H9 (cell line): ENCODE measurements around the gene CISD3. TPM values are rescaled to one million over a fixed set of nuclear protein-coding genes. Genes with fewer than 3 reads are reported as not detected.

Experiments
- DNase-seq: peaks from one replicate; pipeline ENCODE4 v3.0.0-alpha.2; 2017
- H2AFZ ChIP-seq: one replicate; pipeline ENCODE4 v1.6.1; 2013; ENCODE audit warnings: mild to moderate bottlenecking, low read length, control low read depth, moderate library complexity
- H2AK5ac ChIP-seq: 2 replicates; pipeline ENCODE4 v1.6.1; 2013; ENCODE audit warnings: low read length, control low read depth, mixed read lengths; ENCODE audit not compliant: insufficient read length
- H2BK120ac ChIP-seq: one replicate; pipeline ENCODE4 v1.6.1; 2013; ENCODE audit warnings: low read depth, mild to moderate bottlenecking, low read length, control low read depth, inconsistent platforms; ENCODE audit not compliant: poor library complexity, severe bottlenecking
- H2BK12ac ChIP-seq: 2 replicates; pipeline ENCODE4 v1.6.1; 2013; ENCODE audit warnings: low read length, control low read depth, mixed read lengths, low read depth; ENCODE audit not compliant: insufficient read length
- H2BK15ac ChIP-seq: 2 replicates; pipeline ENCODE4 v1.6.1; 2013; ENCODE audit warnings: low read depth, low read length, control low read depth
- H2BK20ac ChIP-seq: one replicate; pipeline ENCODE4 v1.6.1; 2013; ENCODE audit warnings: low read depth, mild to moderate bottlenecking, low read length, control low read depth, inconsistent platforms; ENCODE audit not compliant: poor library complexity, severe bottlenecking
- H2BK5ac ChIP-seq: 2 replicates; pipeline ENCODE4 v1.6.1; 2013; ENCODE audit warnings: low read length, control low read depth, mixed read lengths; ENCODE audit not compliant: insufficient read length
- H3K14ac ChIP-seq: 2 replicates; pipeline ENCODE4 v1.6.1; 2013; ENCODE audit warnings: low read length, control low read depth; ENCODE audit not compliant: insufficient read depth
- H3K18ac ChIP-seq: 2 replicates; pipeline ENCODE4 v1.6.1; 2013; ENCODE audit warnings: low read depth, mild to moderate bottlenecking, mixed read lengths, low read length, control low read depth; ENCODE audit not compliant: insufficient read length
- H3K23ac ChIP-seq: 2 replicates; pipeline ENCODE4 v1.6.1; 2013; ENCODE audit warnings: low read length, control low read depth, mixed read lengths, low read depth; ENCODE audit not compliant: insufficient read length
- H3K23me2 ChIP-seq: 2 replicates; pipeline ENCODE4 v1.6.1; 2013; ENCODE audit warnings: low read depth, mild to moderate bottlenecking, mixed read lengths, low read length, control low read depth; ENCODE audit not compliant: insufficient read length, poor library complexity, severe bottlenecking
- H3K27ac ChIP-seq: 2 replicates; pipeline ENCODE4 v1.5.1; 2013; ENCODE audit warnings: low read length, control low read depth, mixed read lengths, low read depth; ENCODE audit not compliant: insufficient read length
- H3K27me3 ChIP-seq: 2 replicates; pipeline ENCODE4 v1.6.1; 2013; ENCODE audit warnings: low read length, control low read depth, inconsistent platforms; ENCODE audit not compliant: insufficient read depth
- H3K4ac ChIP-seq: 2 replicates; pipeline ENCODE4 v1.6.1; 2013; ENCODE audit warnings: low read depth, mild to moderate bottlenecking, control low read depth, inconsistent platforms, low read length, moderate library complexity
- H3K4me1 ChIP-seq: 2 replicates; pipeline ENCODE4 v1.6.1; 2013; ENCODE audit warnings: low read length, control low read depth, inconsistent platforms; ENCODE audit not compliant: insufficient read depth
- H3K4me2 ChIP-seq: 2 replicates; pipeline ENCODE4 v1.6.1; 2013; ENCODE audit warnings: low read length, control low read depth, mixed read lengths; ENCODE audit not compliant: insufficient read length, insufficient read depth
- H3K56ac ChIP-seq: 2 replicates; pipeline ENCODE4 v1.6.1; 2013; ENCODE audit warnings: low read depth, mild to moderate bottlenecking, mixed read lengths, low read length, control low read depth; ENCODE audit not compliant: insufficient read length
- H3K79me1 ChIP-seq: 2 replicates; pipeline ENCODE4 v1.6.1; 2013; ENCODE audit warnings: low read depth, mild to moderate bottlenecking, moderate library complexity, low read length, control low read depth, inconsistent platforms; ENCODE audit not compliant: insufficient read depth, poor library complexity, severe bottlenecking
- H3K79me2 ChIP-seq: 2 replicates; pipeline ENCODE4 v1.6.1; 2013; ENCODE audit warnings: low read length, control low read depth, inconsistent platforms; ENCODE audit not compliant: insufficient read depth
- H3K9ac ChIP-seq: 2 replicates; pipeline ENCODE4 v1.6.1; 2013; ENCODE audit warnings: low read length, control low read depth, mixed read lengths; ENCODE audit not compliant: insufficient read length; ENCODE audit errors: extremely low read depth
- H3K9me3 ChIP-seq: one replicate; pipeline ENCODE4 v1.6.1; 2013; ENCODE audit warnings: low read depth, low read length, inconsistent platforms; ENCODE audit not compliant: control insufficient read depth
- H3T11ph ChIP-seq: one replicate; pipeline ENCODE4 v1.6.1; 2013; ENCODE audit warnings: mild to moderate bottlenecking, low read length, control low read depth, inconsistent platforms
- H4K20me1 ChIP-seq: one replicate; pipeline ENCODE4 v1.6.1; 2013; ENCODE audit not compliant: control insufficient read depth, insufficient read length, insufficient read depth
- H4K5ac ChIP-seq: 2 replicates; pipeline ENCODE4 v1.6.1; 2013; ENCODE audit warnings: low read depth, mild to moderate bottlenecking, mixed read lengths, low read length, control low read depth; ENCODE audit not compliant: insufficient read length
- H4K8ac ChIP-seq: replicated peaks from 2 replicates; pipeline ENCODE4 v1.6.1; 2013; ENCODE audit warnings: low read length, control low read depth, mixed read lengths, low read depth; ENCODE audit not compliant: insufficient read length
- H4K91ac ChIP-seq: 2 replicates; pipeline ENCODE4 v1.6.1; 2013; ENCODE audit warnings: low read depth, mild to moderate bottlenecking, moderate library complexity, mixed read lengths, low read length, control low read depth; ENCODE audit not compliant: insufficient read length
- H3K27ac Mint-ChIP-seq, 3 experiments: 2 replicates in 2 of 3; 3 replicates in 1 of 3; pipeline ENCODE4 v1.8.0; 2020 to 2021; ENCODE audit warnings: mixed read lengths in 3 of 3, mild to moderate bottlenecking in 1 of 3, moderate library complexity in 1 of 3
- H3K27me3 Mint-ChIP-seq: 2 replicates; pipeline ENCODE4 v1.8.0; 2021; ENCODE audit warnings: low read depth, mild to moderate bottlenecking, moderate library complexity, mixed read lengths
- H3K36me3 Mint-ChIP-seq, 3 experiments: 2 replicates in 2 of 3; 3 replicates in 1 of 3; pipeline ENCODE4 v1.8.0; 2020 to 2021; ENCODE audit warnings: low read depth in 3 of 3, mixed read lengths in 3 of 3; ENCODE audit not compliant: insufficient read depth in 1 of 3
- H3K4me1 Mint-ChIP-seq, 2 experiments: 2 replicates each; pipeline ENCODE4 v1.8.0; 2020; ENCODE audit warnings: mixed read lengths in 2 of 2
- H3K4me3 Mint-ChIP-seq, 2 experiments: 2 replicates in 1 of 2; 3 replicates in 1 of 2; pipeline ENCODE4 v1.8.0; 2020 to 2021; ENCODE audit warnings: mild to moderate bottlenecking in 2 of 2, mixed read lengths in 2 of 2, moderate library complexity in 1 of 2
- H3K9me3 Mint-ChIP-seq, 2 experiments: 2 replicates in 1 of 2; 3 replicates in 1 of 2; pipeline ENCODE4 v1.8.0; 2020; ENCODE audit warnings: mild to moderate bottlenecking in 2 of 2, mixed read lengths in 2 of 2, moderate library complexity in 1 of 2
- WGBS: extraction: QIAGEN DNeasy Blood & Tissue Kit; methylation state at CpG from one replicate; pipeline ENCODE4 v1.1.7; 2013; ENCODE audit warnings: missing lambda C conversion rate, low lambda C conversion rate, mixed read lengths; ENCODE audit not compliant: insufficient read length; ENCODE audit errors: extremely low coverage; 5-methylcytosine and 5-hydroxymethylcytosine counted together
- long read RNA-seq: library from polyadenylated mRNA; unstranded; transcript quantifications from one replicate; pipeline ENCODE4 v2.0.0, GENCODE V29; 2020
- total RNA-seq: library from RNA; stranded (reverse); gene quantifications from 2 replicates; pipeline ENCODE4 v1.2.1, GENCODE V29; 2021
- TF ChIP-seq, protein P1 (sequence below): fragments of 200-600 bp; sonication (generic); conservative IDR thresholded peaks from 3 replicates; pipeline ENCODE4 v1.8.0; 2021; ENCODE audit warnings: antibody characterized with exemption, mild to moderate bottlenecking

The CISD3 gene, protein sequence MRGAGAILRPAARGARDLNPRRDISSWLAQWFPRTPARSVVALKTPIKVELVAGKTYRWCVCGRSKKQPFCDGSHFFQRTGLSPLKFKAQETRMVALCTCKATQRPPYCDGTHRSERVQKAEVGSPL
- total RNA-seq, result 10.7 and 11.2 TPM in 2 replicates
- long read RNA-seq, transcript CISD3-204 (4 exons, 2,074 nt), result major isoform, 9 of 14 reads
- long read RNA-seq, partial matches to known transcripts, result 1 of 14 reads
- long read RNA-seq, other reads (novel, unspliced or antisense), result 1 of 14 reads

DNA sequence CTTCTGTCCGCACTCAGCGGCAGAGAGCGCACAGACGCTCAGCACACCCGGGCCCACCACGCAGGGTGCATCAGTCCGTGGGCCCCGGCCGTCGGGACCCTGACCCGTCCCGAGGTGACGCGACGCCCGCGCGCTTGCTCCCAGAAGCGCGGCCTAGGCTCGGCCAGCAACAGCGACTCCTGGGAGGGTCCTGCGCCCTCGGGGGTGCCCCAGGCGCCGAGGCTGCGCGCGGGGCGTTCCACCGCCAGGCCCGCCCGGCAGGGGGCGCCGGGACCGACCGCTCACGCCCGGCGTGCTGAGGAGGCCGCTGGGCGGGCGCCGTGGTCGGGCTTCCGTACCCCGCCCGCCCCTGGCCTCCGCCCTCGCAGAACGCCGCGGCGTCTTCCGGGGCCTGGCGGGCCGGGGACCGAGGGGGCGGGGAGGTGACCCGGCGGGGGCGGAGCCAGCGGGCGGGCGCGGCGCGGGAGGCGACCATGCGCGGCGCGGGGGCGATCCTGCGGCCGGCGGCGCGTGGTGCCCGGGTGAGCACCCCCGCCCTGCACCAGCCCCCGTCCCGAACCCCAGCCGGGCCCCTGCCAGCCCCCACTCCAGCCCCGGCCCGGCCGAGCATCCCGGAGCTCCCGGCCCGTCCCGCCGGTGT, at the start of gene CISD3:
TSS of gene CISD3 (plus strand) at position 456 of the 640 bp plus-strand sequence. CDS start at position 474, 18 bp downstream.
- peaks cover 5% of the 10 kb centered on the region; the same call in 1 of the 2 replicates for H3K27me3 ChIP-seq
- TF ChIP-seq, protein P1, sequence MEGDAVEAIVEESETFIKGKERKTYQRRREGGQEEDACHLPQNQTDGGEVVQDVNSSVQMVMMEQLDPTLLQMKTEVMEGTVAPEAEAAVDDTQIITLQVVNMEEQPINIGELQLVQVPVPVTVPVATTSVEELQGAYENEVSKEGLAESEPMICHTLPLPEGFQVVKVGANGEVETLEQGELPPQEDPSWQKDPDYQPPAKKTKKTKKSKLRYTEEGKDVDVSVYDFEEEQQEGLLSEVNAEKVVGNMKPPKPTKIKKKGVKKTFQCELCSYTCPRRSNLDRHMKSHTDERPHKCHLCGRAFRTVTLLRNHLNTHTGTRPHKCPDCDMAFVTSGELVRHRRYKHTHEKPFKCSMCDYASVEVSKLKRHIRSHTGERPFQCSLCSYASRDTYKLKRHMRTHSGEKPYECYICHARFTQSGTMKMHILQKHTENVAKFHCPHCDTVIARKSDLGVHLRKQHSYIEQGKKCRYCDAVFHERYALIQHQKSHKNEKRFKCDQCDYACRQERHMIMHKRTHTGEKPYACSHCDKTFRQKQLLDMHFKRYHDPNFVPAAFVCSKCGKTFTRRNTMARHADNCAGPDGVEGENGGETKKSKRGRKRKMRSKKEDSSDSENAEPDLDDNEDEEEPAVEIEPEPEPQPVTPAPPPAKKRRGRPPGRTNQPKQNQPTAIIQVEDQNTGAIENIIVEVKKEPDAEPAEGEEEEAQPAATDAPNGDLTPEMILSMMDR, result peak; percentile 63
- no peak within 1 kb of the TSS for H2AFZ ChIP-seq
- no peak within 1 kb of the TSS for H2AK5ac ChIP-seq
- no peak within 1 kb of the TSS for H3K27ac ChIP-seq
- H3K79me1 ChIP-seq, result no peaks in the 10 kb centered on the region
- H3K14ac ChIP-seq, result peak within 1 kb of the TSS; percentile 70; the same call in 1 of the 2 replicates
- no peaks in the 10 kb centered on the region; a peak in 1 of 5 replicates for H3K9me3 Mint-ChIP-seq
- H3K4me1 ChIP-seq, result peaks cover 2% of the 10 kb centered on the region; the same call in 1 of the 2 replicates
- no peak within 1 kb of the TSS for H3K56ac ChIP-seq
- peaks cover 20 to 40% of the 10 kb centered on the region in 2 experiments for H3K4me1 Mint-ChIP-seq
- H4K91ac ChIP-seq, result no peak within 1 kb of the TSS
- H4K5ac ChIP-seq, result no peak within 1 kb of the TSS
- no peak within 1 kb of the TSS for H2BK5ac ChIP-seq
- no peak within 1 kb of the TSS for H2BK15ac ChIP-seq
- no peak within 1 kb of the TSS for H4K8ac ChIP-seq
- H3K18ac ChIP-seq, result no peak within 1 kb of the TSS
- H3K36me3 Mint-ChIP-seq, result peaks cover 3 to 25% (median 24%) of the 10 kb centered on the region in 3 experiments; a peak in 6 of 7 replicates
- H3K27ac Mint-ChIP-seq, result peak within 1 kb of the TSS; percentile 76 to 83 (median 80); a peak in 6 of 7 replicates
- peak; percentile 86 for DNase-seq
- H3K4me2 ChIP-seq, result peak within 1 kb of the TSS; percentile 82
- peaks cover 32% of the 10 kb centered on the region for H3K27me3 Mint-ChIP-seq
- peak within 1 kb of the TSS; percentile 50 for H3K9ac ChIP-seq
- no peaks in the 10 kb centered on the region for H3K79me2 ChIP-seq
- H3K23ac ChIP-seq, result no peak within 1 kb of the TSS
- peak within 1 kb of the TSS; percentile 82 to 96 for H3K4me3 Mint-ChIP-seq
- peaks cover 5% of the 10 kb centered on the region for H3K23me2 ChIP-seq
- H2BK20ac ChIP-seq, result no peak within 1 kb of the TSS
- H4K20me1 ChIP-seq, result no peaks in the 10 kb centered on the region
- H2BK120ac ChIP-seq, result no peak within 1 kb of the TSS
- no peaks in the 10 kb centered on the region for H3K9me3 ChIP-seq
- no peak within 1 kb of the TSS for H3T11ph ChIP-seq
- H3K4ac ChIP-seq, result no peak within 1 kb of the TSS
- H2BK12ac ChIP-seq, result no peak within 1 kb of the TSS
- WGBS, result no CpG with 5 or more reads among the region's 92 CpGs
